ENCODE measurements around the gene PRKCA.

Gene PRKCA

GRCh38 chr17:66625311-66625767 is 322.9 kb downstream of the PRKCA start:
- no peak for DNase-seq (ENCODE audit: low read depth)

- no peak for DNase-seq (ENCODE audit: low read depth)
These were observed 325.6 kb downstream of the PRKCA start for GRCh38 chr17:66627985-66628384.

- DNase-seq (ENCODE audit: low read depth) = no peak
These were observed 327.3 kb downstream of the PRKCA start for GRCh38 chr17:66629762-66630161.

- no peak for DNase-seq (ENCODE audit: low read depth)
These were observed 328.0 kb downstream of the PRKCA start for GRCh38 chr17:66630379-66630778.

- no peak for DNase-seq (ENCODE audit: low read depth)
These were observed 328.5 kb downstream of the PRKCA start for GRCh38 chr17:66630828-66631472.

- DNase-seq (ENCODE audit: low read depth) = no peak
These were observed 330.3 kb downstream of the PRKCA start for GRCh38 chr17:66632731-66633130.

GRCh38 chr17:66633317-66633965 is 331.0 kb downstream of the PRKCA start:
- no peak for DNase-seq (ENCODE audit: low read depth)

GRCh38 chr17:66634193-66634592 is 331.8 kb downstream of the PRKCA start:
- no peak for DNase-seq (ENCODE audit: low read depth)

GRCh38 chr17:66635386-66636045 is 333.1 kb downstream of the PRKCA start:
- no peak for DNase-seq (ENCODE audit: low read depth)

- DNase-seq (ENCODE audit: low read depth) = no peak
These were observed 333.7 kb downstream of the PRKCA start for GRCh38 chr17:66636111-66636510.

GRCh38 chr17:66637491-66637890 is 335.1 kb downstream of the PRKCA start:
- no peak for DNase-seq (ENCODE audit: low read depth)

GRCh38 chr17:66638707-66639479 is 336.5 kb downstream of the PRKCA start:
- DNase-seq (ENCODE audit: low read depth) = no peak

- no peak for DNase-seq (ENCODE audit: low read depth)
These were observed 341.6 kb downstream of the PRKCA start for GRCh38 chr17:66643815-66644710.

GRCh38 chr17:66645259-66645658 is 342.8 kb downstream of the PRKCA start:
- no peak for DNase-seq (ENCODE audit: low read depth)

GRCh38 chr17:66647391-66647983 is 345.1 kb downstream of the PRKCA start:
- no peak for DNase-seq (ENCODE audit: low read depth)

GRCh38 chr17:66649818-66650543 is 347.6 kb downstream of the PRKCA start:
- no peak for DNase-seq (ENCODE audit: low read depth)

GRCh38 chr17:66650544-66650877 is 348.1 kb downstream of the PRKCA start:
- DNase-seq (ENCODE audit: low read depth) = no peak

- no peak for DNase-seq (ENCODE audit: low read depth)
These were observed 350.6 kb downstream of the PRKCA start for GRCh38 chr17:66652840-66653507.

- DNase-seq (ENCODE audit: low read depth) = no peak
These were observed 351.8 kb downstream of the PRKCA start for GRCh38 chr17:66654106-66654740.
